Sigmoid colon (tissue), 3 donors: ENCODE data around the gene PCBP3.

ENCODE experiments used
- POLR2A ChIP-seq, 2 donors: fragments of 450-650 bp; IDR thresholded peaks; one replicate each; pipeline ENCODE4 v1.6.1; 2016; ENCODE audit warnings: antibody characterized with exemption in 2 of 2, mild to moderate bottlenecking in 2 of 2, moderate library complexity in 2 of 2
- TF ChIP-seq, protein P1 (sequence below), 4 experiments: fragments of 450-650 bp in 3 of 4; fragments of 200-600 bp in 1 of 4; IDR thresholded peaks; one replicate each; pipeline ENCODE4 v1.5.1; 2016 to 2019; ENCODE audit warnings: antibody characterized with exemption in 4 of 4, mild to moderate bottlenecking in 3 of 4, moderate library complexity in 2 of 4

DNA sequence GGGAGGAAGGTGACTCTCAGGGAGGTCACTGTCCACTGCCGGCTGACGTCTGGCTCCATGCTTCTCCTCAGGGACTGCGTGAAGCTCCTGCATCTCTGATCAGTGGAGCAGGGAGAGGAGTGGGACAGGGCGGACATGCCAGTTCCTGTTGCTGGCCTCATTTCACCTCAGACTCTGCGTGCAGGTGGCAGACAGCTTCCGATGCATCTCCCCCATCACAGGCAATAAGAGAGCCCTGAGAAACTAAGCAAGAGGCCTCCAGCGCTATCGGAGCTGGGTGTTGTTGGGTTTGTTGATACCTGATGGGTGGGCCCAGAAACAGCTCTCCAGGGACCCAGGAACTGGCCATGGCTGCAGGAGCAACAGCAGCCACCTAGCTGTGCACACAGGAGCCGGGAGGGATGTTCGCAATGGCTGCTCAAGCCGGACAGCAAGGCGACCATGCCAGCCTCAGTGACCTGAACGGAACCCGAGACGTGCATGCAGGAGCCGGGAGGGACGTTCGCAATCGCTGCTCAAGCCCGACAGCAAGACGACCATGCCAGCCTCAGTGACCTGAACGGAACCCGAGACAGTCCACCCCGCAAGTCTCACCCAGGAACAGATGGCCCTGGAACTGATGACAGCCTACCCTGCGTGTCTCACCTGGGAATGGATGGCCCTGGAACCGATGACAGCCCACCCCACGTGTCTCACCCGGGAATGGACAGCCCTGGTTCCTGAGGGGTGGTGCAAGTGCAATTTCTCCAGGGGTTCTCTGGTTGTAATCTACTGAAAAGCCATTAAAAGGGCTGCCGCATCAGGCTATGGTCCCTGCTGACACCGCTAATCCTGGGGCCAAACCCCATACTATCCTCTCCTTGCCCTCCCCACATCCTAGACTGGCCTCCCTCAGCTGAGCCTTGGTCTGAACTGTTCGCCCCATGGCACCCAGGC lies 14.2 kb upstream of the PCBP3 start:
- no peak for TF ChIP-seq POLR2A (IDR thresholded peaks at IDR 0.05)
- TF ChIP-seq, protein P1, sequence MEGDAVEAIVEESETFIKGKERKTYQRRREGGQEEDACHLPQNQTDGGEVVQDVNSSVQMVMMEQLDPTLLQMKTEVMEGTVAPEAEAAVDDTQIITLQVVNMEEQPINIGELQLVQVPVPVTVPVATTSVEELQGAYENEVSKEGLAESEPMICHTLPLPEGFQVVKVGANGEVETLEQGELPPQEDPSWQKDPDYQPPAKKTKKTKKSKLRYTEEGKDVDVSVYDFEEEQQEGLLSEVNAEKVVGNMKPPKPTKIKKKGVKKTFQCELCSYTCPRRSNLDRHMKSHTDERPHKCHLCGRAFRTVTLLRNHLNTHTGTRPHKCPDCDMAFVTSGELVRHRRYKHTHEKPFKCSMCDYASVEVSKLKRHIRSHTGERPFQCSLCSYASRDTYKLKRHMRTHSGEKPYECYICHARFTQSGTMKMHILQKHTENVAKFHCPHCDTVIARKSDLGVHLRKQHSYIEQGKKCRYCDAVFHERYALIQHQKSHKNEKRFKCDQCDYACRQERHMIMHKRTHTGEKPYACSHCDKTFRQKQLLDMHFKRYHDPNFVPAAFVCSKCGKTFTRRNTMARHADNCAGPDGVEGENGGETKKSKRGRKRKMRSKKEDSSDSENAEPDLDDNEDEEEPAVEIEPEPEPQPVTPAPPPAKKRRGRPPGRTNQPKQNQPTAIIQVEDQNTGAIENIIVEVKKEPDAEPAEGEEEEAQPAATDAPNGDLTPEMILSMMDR (IDR thresholded peaks at IDR 0.05) = no peak
